Tibial artery (tissue), 4 donors: ENCODE results near the gene ZNF528.

Source experiments
- DNase-seq, 2 donors: peaks; one replicate each; pipeline ENCODE4 v3.0.0-alpha.2; 2019
- H3K27ac ChIP-seq, 2 donors: fragments of 200-600 bp; sonication (generic) in 1 of 2; 1 replicate in 1 of 2; 2 replicates in 1 of 2; pipeline ENCODE4 v1.5.1; 2018 to 2019; ENCODE audit warnings: mild to moderate bottlenecking in 1 of 2
- H3K27me3 ChIP-seq, 2 donors: fragments of 200-600 bp; sonication (generic) in 1 of 2; one replicate each; pipeline versions ENCODE4 v1.5.1 to v1.6.0; 2016 to 2019
- H3K36me3 ChIP-seq, 3 donors: fragments of 200-600 bp; sonication (generic) in 2 of 3; one replicate each; pipeline ENCODE4 v1.5.1; 2016 to 2019; ENCODE audit warnings: mild to moderate bottlenecking in 2 of 3
- H3K4me1 ChIP-seq, 4 donors: fragments of 200-600 bp; sonication (generic) in 2 of 4; 1 replicate in 3 of 4; 2 replicates in 1 of 4; pipeline ENCODE4 v1.5.1; 2016 to 2019
- H3K4me3 ChIP-seq, 2 donors: fragments of 200-600 bp; sonication (generic) in 1 of 2; 1 replicate in 1 of 2; 2 replicates in 1 of 2; pipeline ENCODE4 v1.5.1; 2018 to 2019; ENCODE audit warnings: mild to moderate bottlenecking in 2 of 2
- H3K9me3 ChIP-seq, 3 donors: fragments of 200-600 bp; sonication (generic) in 1 of 3; one replicate each; pipeline ENCODE4 v1.5.1; 2016 to 2019
- CTCF ChIP-seq, 2 experiments: fragments of 200-600 bp in 1 of 2; fragments of 450-650 bp in 1 of 2; IDR thresholded peaks; one replicate each; pipeline ENCODE4 v1.5.1; 2017 to 2019; ENCODE audit warnings: antibody characterized with exemption in 2 of 2, mild to moderate bottlenecking in 1 of 2, moderate library complexity in 1 of 2
- intact Hi-C: fragments of 100-400 bp; cut with DNase I; formaldehyde crosslinking; loops from one replicate; pipeline ENCODE4 v1.15.0; 2023; ENCODE audit warnings: low total_unique reads

The ZNF528 gene

GRCh38 chr19:52442179-52442578 is 44.5 kb downstream of the ZNF528 start:
- DNase-seq = no peak
- Histone ChIP-seq H3K4me3 (no peak overlapping the region), H3K4me1 (no peaks in the 10 kb centered on the region), H3K27me3 (no peaks in the 10 kb centered on the region), H3K36me3 (peaks cover 8 to 17% (median 17%) of the 10 kb centered on the region in 3 donors), H3K27ac (no peak overlapping the region), H3K9me3 (peaks cover 0 to 73% (median 56%) of the 10 kb centered on the region in 3 donors)
- no peak for TF ChIP-seq CTCF (IDR thresholded peaks at IDR 0.05)
- intact Hi-C loops = no loop called here

- Histone ChIP-seq H3K9me3 (peaks cover under 1 to 61% (median 37%) of the 10 kb centered on the region in 3 donors), H3K27ac (no peak overlapping the region), H3K27me3 (no peaks in the 10 kb centered on the region), H3K4me1 (no peaks in the 10 kb centered on the region), H3K36me3 (no peaks in the 10 kb centered on the region), H3K4me3 (no peak overlapping the region)
- TF ChIP-seq CTCF (IDR thresholded peaks at IDR 0.05) = no peak
- DNase-seq = no peak
- intact Hi-C loops = no loop called here
These were observed 46.9 kb downstream of the ZNF528 start for GRCh38 chr19:52444506-52444905.

- DNase-seq = no peak
- Histone ChIP-seq H3K4me1 (peaks cover 0 to 13% (median 6%) of the 10 kb centered on the region in 4 donors), H3K9me3 (peaks cover 6 to 65% (median 33%) of the 10 kb centered on the region in 3 donors), H3K4me3 (no peak overlapping the region), H3K27me3 (no peaks in the 10 kb centered on the region), H3K27ac (no peak overlapping the region), H3K36me3 (peaks cover 5 to 18% (median 5%) of the 10 kb centered on the region in 3 donors)
- TF ChIP-seq CTCF (IDR thresholded peaks at IDR 0.05) = no peak
- intact Hi-C loops = no loop called here
These were observed 53.6 kb downstream of the ZNF528 start for GRCh38 chr19:52451241-52451640.

- Histone ChIP-seq H3K27ac (no peak within 1 kb of the TSS), H3K4me1 (peaks cover 0 to 13% (median 6%) of the 10 kb centered on the region in 4 donors), H3K9me3 (peaks cover 6 to 80% (median 48%) of the 10 kb centered on the region in 3 donors), H3K4me3 (peak within 1 kb of the TSS; percentile 55 to 71), H3K27me3 (no peaks in the 10 kb centered on the region), H3K36me3 (peaks cover 24 to 38% (median 25%) of the 10 kb centered on the region in 3 donors)
- intact Hi-C loops = no loop called here
- TF ChIP-seq CTCF (IDR thresholded peaks at IDR 0.05) = no peak
- peak; percentile 55 to 79 for DNase-seq
These were observed 55.9 kb downstream of the ZNF528 start, which contains the start of gene ZNF578 for GRCh38 chr19:52453324-52454094. Gene ZNF578 (plus strand): TSS chr19:52453553. CDS start chr19:52501846, 48,293 bp downstream.

GRCh38 chr19:52464798-52465470 is 67.3 kb downstream of the ZNF528 start:
- Histone ChIP-seq H3K27me3 (no peaks in the 10 kb centered on the region), H3K4me3 (no peak overlapping the region), H3K4me1 (no peaks in the 10 kb centered on the region), H3K36me3 (peaks cover 16 to 81% (median 71%) of the 10 kb centered on the region in 3 donors), H3K27ac (no peak overlapping the region), H3K9me3 (peaks cover 11 to 100% (median 80%) of the 10 kb centered on the region in 3 donors)
- DNase-seq = no peak
- intact Hi-C loops = no loop called here
- no peak for TF ChIP-seq CTCF (IDR thresholded peaks at IDR 0.05)
